T-helper 2 cell (primary cell): ENCODE data around the gene FLT3.
A peak's percentile ranks its signal among the peaks of the same experiment; 100 is the strongest.

Experiments used
- DNase-seq, 5 experiments: peaks; one replicate each; pipeline versions ENCODE4 v3.0.0 to v3.0.0-alpha.2; 2012 to 2022

The FLT3 gene

DNA sequence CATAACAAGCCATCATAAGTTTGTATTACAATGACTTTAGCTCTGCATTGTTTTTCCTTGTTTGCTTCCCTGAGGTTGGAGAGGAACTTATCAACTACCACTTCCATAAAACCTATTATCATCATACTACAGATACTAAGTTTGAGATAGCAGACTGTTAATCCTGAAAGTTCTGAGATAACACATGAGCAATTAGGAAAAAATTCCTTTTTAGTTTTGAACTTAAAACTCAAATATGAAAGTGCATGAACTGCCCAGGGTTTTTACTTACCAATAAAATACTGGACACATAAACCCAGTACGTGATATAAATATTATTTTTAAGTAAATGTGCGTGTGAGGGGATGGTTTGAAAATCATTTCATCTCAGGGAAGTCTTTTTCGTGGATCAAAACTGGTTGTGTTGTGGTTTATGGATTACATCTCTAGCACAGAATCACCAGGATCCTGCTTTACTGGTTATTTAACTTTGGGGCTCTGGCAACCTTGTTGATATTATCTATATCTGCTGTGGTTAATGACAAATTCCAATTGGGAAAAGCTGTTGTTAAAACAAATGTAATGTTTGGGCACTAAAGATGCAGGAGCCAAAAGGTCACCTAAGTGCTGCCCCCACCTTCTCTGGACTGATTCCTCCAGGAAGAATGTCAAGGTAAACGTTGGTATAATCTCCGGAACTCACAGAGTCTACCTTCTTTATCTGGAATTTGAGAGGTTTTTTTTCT lies 143.6 kb downstream of the FLT3 start:
- DNase-seq = no peak

DNA sequence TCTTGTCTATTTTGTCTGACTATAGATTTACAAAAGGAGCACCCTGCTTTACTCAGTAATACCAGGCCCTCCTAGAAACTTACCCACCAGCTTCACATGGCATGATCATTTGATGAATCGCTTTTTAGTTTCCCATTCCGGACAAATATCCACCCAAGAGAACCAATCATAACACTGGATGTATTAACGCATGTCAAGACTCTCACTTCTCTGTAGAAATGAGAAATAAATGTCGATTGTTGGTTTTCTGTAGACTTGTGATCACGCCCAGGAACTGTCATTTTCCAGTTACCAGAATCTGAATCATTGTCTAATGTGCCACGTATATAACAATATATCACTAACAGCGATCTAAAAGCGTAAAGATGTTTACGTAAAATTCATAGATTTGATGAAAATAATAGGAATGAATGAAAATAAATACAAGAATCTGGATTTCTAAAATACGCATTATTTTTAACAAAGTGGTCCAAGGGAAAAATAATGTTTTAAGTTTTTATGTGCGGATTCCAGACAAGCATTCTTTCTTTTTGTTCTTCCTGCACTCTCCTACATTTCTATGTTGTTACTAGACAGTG lies 145.3 kb downstream of the FLT3 start:
- no peak for DNase-seq

DNA sequence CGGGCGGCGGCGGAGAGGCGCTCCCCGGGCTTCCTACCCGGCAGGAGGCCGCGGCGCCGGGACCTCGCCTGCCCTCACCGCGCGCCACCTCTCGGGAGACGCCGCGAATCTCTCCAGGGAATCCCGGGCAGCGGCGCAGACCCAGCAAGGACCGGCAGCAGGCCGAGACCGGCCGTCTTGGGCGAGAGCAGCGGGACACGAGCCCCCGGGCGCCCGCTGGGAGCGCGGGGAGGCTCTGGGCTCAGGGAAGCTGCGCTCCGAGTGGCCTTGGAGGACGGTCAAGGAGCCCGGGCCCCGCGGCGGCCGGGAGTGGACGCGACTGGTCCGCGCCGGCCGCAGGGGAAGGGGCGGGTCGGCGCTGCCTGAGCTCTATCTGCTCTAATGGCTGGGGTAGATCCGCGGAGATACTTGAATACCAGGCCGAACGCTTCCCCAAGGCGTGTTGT lies 145.9 kb downstream of the FLT3 start:
- DNase-seq = no peak

DNA sequence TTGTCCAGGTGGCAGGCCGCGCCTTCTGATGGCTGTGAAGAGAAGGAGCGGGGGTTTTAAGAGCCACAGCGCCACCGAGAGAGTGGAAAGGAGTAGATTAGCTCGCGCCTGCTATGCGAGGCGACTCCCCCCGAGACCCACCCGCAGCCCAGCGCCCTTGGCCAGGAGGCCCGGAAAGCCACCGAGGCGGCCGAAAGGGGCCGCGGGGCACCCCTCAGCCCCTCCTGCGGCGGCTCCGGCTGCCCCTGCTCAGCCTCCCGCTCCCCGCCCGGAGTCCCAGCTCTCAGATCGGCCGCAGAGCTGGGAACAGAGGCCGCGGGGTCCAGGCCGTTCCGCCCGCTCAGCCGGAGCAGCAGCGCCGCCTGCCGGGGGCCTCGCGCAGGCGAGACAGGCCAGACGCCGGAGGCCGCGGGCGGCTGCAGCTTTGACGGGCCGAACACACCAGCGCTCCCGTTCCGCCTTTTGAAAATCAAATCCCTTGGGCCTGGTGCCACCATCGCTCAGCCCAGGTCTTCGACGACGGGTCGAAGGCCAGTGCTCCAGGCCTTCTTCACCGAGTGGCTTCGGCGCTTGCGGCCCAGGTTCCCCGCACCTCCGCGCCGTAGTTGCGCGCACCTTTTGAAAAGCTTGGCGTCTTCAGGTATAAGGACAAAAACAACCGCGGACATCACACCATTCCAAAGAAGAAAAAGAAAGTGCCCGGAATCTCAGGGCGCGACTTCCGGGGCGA lies 146.5 kb downstream of the FLT3 start:
- DNase-seq = peak in 4 of 5 experiments; percentile 17 to 61 (median 40)
